ENCODE data around the gene NAA16.

Gene NAA16

GRCh38 chr13:41310963-41311405 is at the start of gene NAA16:
NAA16 (plus strand) TSS chr13:41311267; CDS start chr13:41311529, 262 bp downstream.
- no peak for TF ChIP-seq CTCF (IDR thresholded peaks at IDR 0.05; ENCODE audit: borderline replicate concordance, control extremely low read depth, extremely low read depth, insufficient read depth, missing control alignments)
- DNase-seq (ENCODE audit: low spot score), result peak; percentile 97
- in situ Hi-C loops (cut with MboI; ENCODE audit: low sequenced_read_pairs, unreplicated experiment), result no loop called here

GRCh38 chr13:41263261-41263971 is 47.7 kb upstream of the NAA16 start, which contains the start of gene MTRF1:
MTRF1 (minus strand) TSS chr13:41263576; CDS start chr13:41260907, 2,669 bp downstream.
- DNase-seq (ENCODE audit: low spot score), result peak; percentile 85
- TF ChIP-seq CTCF (IDR thresholded peaks at IDR 0.05; ENCODE audit: borderline replicate concordance, control extremely low read depth, extremely low read depth, insufficient read depth, missing control alignments), result no peak
- in situ Hi-C loops (cut with MboI; ENCODE audit: low sequenced_read_pairs, unreplicated experiment), result no loop called here

GRCh38 chr13:41267106-41267505 is 44.0 kb upstream of the NAA16 start:
- in situ Hi-C loops (cut with MboI; ENCODE audit: low sequenced_read_pairs, unreplicated experiment), result no loop called here
- no peak for TF ChIP-seq CTCF (IDR thresholded peaks at IDR 0.05; ENCODE audit: borderline replicate concordance, control extremely low read depth, extremely low read depth, insufficient read depth, missing control alignments)
- no peak for DNase-seq (ENCODE audit: low spot score)

GRCh38 chr13:41268764-41269163 is 42.3 kb upstream of the NAA16 start:
- no peak for TF ChIP-seq CTCF (IDR thresholded peaks at IDR 0.05; ENCODE audit: borderline replicate concordance, control extremely low read depth, extremely low read depth, insufficient read depth, missing control alignments)
- DNase-seq (ENCODE audit: low spot score), result no peak
- in situ Hi-C loops (cut with MboI; ENCODE audit: low sequenced_read_pairs, unreplicated experiment), result no loop called here

- in situ Hi-C loops (cut with MboI; ENCODE audit: low sequenced_read_pairs, unreplicated experiment), result no loop called here
- TF ChIP-seq CTCF (IDR thresholded peaks at IDR 0.05; ENCODE audit: borderline replicate concordance, control extremely low read depth, extremely low read depth, insufficient read depth, missing control alignments), result no peak
- DNase-seq (ENCODE audit: low spot score), result no peak
Observed at GRCh38 chr13:41271456-41272285, 39.4 kb upstream of the NAA16 start.

- no peak for TF ChIP-seq CTCF (IDR thresholded peaks at IDR 0.05; ENCODE audit: borderline replicate concordance, control extremely low read depth, extremely low read depth, insufficient read depth, missing control alignments)
- in situ Hi-C loops (cut with MboI; ENCODE audit: low sequenced_read_pairs, unreplicated experiment), result no loop called here
- DNase-seq (ENCODE audit: low spot score), result no peak
Observed at GRCh38 chr13:41273831-41274441, 37.1 kb upstream of the NAA16 start.

All from GM13976 (cell line).